ENCODE data around the gene TFAP2A. TPM values are rescaled to one million over a fixed set of nuclear protein-coding genes. Genes with fewer than 3 reads are reported as not detected.

Gene TFAP2A
- total RNA-seq, 1 experiment from 2014 or later = 24.3 TPM

- RAD21 ChIA-PET (ENCODE audit: low non-redundant PET in 1 of 2, low total read pairs in 2 of 2, uncharacterized antibody in 2 of 2, unreplicated experiment in 2 of 2) = no interaction called here
- DNase-seq (ENCODE audit: low read depth, low spot score) (no peak), ATAC-seq (no peak)
- Histone ChIP-seq H4K20me1 (ENCODE audit: insufficient read depth) (no peaks in the 10 kb centered on the region), H3K9me2 (ENCODE audit: insufficient read depth) (no peaks in the 10 kb centered on the region), H3K9ac (ENCODE audit: low read length) (no peak overlapping the region), H3K9me3 (ENCODE audit: control insufficient read depth in 1 of 2, insufficient read depth in 1 of 2, low read depth in 1 of 2, low read length in 2 of 2) (no peaks in the 10 kb centered on the region), H3K27me3 (ENCODE audit: insufficient read depth, low read length) (no peaks in the 10 kb centered on the region), H3K4me3 (replicated peaks in 1 of 2; ENCODE audit: low read depth in 1 of 2, low read length in 2 of 2) (no peak overlapping the region), H3K27ac (ENCODE audit: low read depth, low read length) (no peak overlapping the region), H3K79me2 (ENCODE audit: insufficient read depth, low read length) (peaks cover 75% of the 10 kb centered on the region), H3K4me1 (ENCODE audit: control insufficient read depth in 1 of 2, insufficient read depth in 2 of 2, low read length in 2 of 2) (peaks cover 5 to 35% of the 10 kb centered on the region in 2 experiments; a peak in 3 of 4 replicates), H3K36me3 (ENCODE audit: control insufficient read depth in 1 of 2, insufficient read depth in 2 of 2, low read length in 2 of 2) (peaks cover 4 to 11% of the 10 kb centered on the region in 2 experiments; a peak in 3 of 4 replicates), H3K4me2 (ENCODE audit: low read length) (no peak overlapping the region), H2AFZ (ENCODE audit: low read depth, low read length, poor library complexity, severe bottlenecking) (no peak overlapping the region)
- CTCF ChIA-PET = no interaction called here
- no TSS peak for BruUV-seq (replicated peaks)
- intact Hi-C loops (cut with micrococcal nuclease) = no loop called here
- POLR2A ChIA-PET = no interaction called here
- TF ChIP-seq ZNF274 (IDR thresholded peaks at IDR 0.05; ENCODE audit: low read depth, low read length) = no peak
- TF ChIP-seq POLR2AphosphoS5 (IDR thresholded peaks at IDR 0.05; ENCODE audit: low read depth, low read length) = no peak
- no peak for TF ChIP-seq MAX (IDR thresholded peaks at IDR 0.05)
- TF ChIP-seq, protein P1, sequence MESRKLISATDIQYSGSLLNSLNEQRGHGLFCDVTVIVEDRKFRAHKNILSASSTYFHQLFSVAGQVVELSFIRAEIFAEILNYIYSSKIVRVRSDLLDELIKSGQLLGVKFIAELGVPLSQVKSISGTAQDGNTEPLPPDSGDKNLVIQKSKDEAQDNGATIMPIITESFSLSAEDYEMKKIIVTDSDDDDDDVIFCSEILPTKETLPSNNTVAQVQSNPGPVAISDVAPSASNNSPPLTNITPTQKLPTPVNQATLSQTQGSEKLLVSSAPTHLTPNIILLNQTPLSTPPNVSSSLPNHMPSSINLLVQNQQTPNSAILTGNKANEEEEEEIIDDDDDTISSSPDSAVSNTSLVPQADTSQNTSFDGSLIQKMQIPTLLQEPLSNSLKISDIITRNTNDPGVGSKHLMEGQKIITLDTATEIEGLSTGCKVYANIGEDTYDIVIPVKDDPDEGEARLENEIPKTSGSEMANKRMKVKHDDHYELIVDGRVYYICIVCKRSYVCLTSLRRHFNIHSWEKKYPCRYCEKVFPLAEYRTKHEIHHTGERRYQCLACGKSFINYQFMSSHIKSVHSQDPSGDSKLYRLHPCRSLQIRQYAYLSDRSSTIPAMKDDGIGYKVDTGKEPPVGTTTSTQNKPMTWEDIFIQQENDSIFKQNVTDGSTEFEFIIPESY (IDR thresholded peaks at IDR 0.05; ENCODE audit: extremely low read depth, insufficient replicate concordance, low read length) = no peak
- no peak for TF ChIP-seq SIN3A (IDR thresholded peaks at IDR 0.05; ENCODE audit: low read depth)
- no peak for TF ChIP-seq REST (IDR thresholded peaks at IDR 0.05; ENCODE audit: low read depth)
- TF ChIP-seq TCF7L2 (IDR thresholded peaks at IDR 0.05; ENCODE audit: borderline replicate concordance, extremely low read depth, insufficient read depth, insufficient read length) = no peak
- no peak for TF ChIP-seq EZH2 (IDR thresholded peaks at IDR 0.05)
- TF ChIP-seq FOSL1 (IDR thresholded peaks at IDR 0.05; ENCODE audit: low read depth) = no peak
- no peak for TF ChIP-seq YY1 (IDR thresholded peaks at IDR 0.05; ENCODE audit: extremely low read depth, insufficient replicate concordance, low read depth, low read length)
- TF ChIP-seq EZH2phosphoT487 (IDR thresholded peaks at IDR 0.05; ENCODE audit: borderline replicate concordance) = no peak
- no peak for TF ChIP-seq POLR2A (IDR thresholded peaks at IDR 0.05; ENCODE audit: borderline replicate concordance, extremely low read depth, insufficient read depth, insufficient read length)
- no peak for TF ChIP-seq SP1 (IDR thresholded peaks at IDR 0.05; ENCODE audit: low read depth)
- no peak for TF ChIP-seq CEBPB (IDR thresholded peaks at IDR 0.05; ENCODE audit: low read depth)
- no peak for TF ChIP-seq EGR1 (IDR thresholded peaks at IDR 0.05; ENCODE audit: low read depth)
- TF ChIP-seq, protein P2, sequence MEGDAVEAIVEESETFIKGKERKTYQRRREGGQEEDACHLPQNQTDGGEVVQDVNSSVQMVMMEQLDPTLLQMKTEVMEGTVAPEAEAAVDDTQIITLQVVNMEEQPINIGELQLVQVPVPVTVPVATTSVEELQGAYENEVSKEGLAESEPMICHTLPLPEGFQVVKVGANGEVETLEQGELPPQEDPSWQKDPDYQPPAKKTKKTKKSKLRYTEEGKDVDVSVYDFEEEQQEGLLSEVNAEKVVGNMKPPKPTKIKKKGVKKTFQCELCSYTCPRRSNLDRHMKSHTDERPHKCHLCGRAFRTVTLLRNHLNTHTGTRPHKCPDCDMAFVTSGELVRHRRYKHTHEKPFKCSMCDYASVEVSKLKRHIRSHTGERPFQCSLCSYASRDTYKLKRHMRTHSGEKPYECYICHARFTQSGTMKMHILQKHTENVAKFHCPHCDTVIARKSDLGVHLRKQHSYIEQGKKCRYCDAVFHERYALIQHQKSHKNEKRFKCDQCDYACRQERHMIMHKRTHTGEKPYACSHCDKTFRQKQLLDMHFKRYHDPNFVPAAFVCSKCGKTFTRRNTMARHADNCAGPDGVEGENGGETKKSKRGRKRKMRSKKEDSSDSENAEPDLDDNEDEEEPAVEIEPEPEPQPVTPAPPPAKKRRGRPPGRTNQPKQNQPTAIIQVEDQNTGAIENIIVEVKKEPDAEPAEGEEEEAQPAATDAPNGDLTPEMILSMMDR (IDR thresholded peaks at IDR 0.05 in 2 of 3, conservative IDR thresholded peaks at IDR 0.05 in 1 of 3; ENCODE audit: borderline replicate concordance in 1 of 3, insufficient read depth in 1 of 3, low read depth in 2 of 3, low read length in 2 of 3) = no peak
Observed at GRCh38 chr6:10407674-10408054, 7.2 kb downstream of the TFAP2A start.
